H1 (cell line): Measurements from ENCODE around the gene VAPB. TPM values are rescaled to one million over a fixed set of nuclear protein-coding genes. Genes with fewer than 3 reads are reported as not detected.

Experiments
- CTCF ChIA-PET: fragments of 300-600 bp; sonication (Branson Sonifier 250); formaldehyde crosslinking; loops from one replicate; lab custom pipeline; 2021; ENCODE audit not compliant: partially characterized antibody; lab: Charles Lee
- POLR2A ChIA-PET: fragments of 300-600 bp; sonication (Branson Sonifier 250); formaldehyde crosslinking; loops from one replicate; lab custom pipeline; 2021; ENCODE audit warnings: inconsistent platforms; ENCODE audit not compliant: partially characterized antibody; lab: Charles Lee
- DNase-seq, 2 experiments: peaks; one replicate each; pipeline versions ENCODE4 v3.0.0 to v3.0.0-alpha.2; 2010 to 2022; ENCODE audit warnings: low spot score in 2 of 2, low read depth in 1 of 2, mixed read lengths in 1 of 2
- FAIRE-seq: peaks from 2 replicates; lab custom pipeline; 2011; peaks lifted over from hg19 to GRCh38; lab: Jason Lieb, UNC
- H2AFZ ChIP-seq: 2 replicates; pipeline ENCODE4 v1.8.1; 2012; ENCODE audit warnings: low read length, inconsistent platforms
- H2AK5ac ChIP-seq: 2 replicates; pipeline ENCODE4 v1.6.1; 2013; ENCODE audit warnings: low read depth, low read length
- H2BK120ac ChIP-seq: replicated peaks from 2 replicates; pipeline ENCODE3; 2013; ENCODE audit warnings: low read depth, low read length, inconsistent platforms
- H2BK12ac ChIP-seq: 2 replicates; pipeline ENCODE4 v1.6.1; 2013; ENCODE audit warnings: low read depth, low read length
- H2BK15ac ChIP-seq: 2 replicates; pipeline ENCODE4 v1.6.1; 2013; ENCODE audit warnings: low read length
- H2BK20ac ChIP-seq: 2 replicates; pipeline ENCODE4 v1.6.1; 2013; ENCODE audit warnings: low read length
- H2BK5ac ChIP-seq: 2 replicates; pipeline ENCODE4 v1.6.1; 2013; ENCODE audit warnings: low read depth, low read length
- H3K14ac ChIP-seq: 2 replicates; pipeline ENCODE4 v1.6.1; 2013; ENCODE audit warnings: inconsistent platforms; ENCODE audit not compliant: insufficient read length
- H3K18ac ChIP-seq: 2 replicates; pipeline ENCODE4 v1.6.1; 2013; ENCODE audit warnings: low read length; ENCODE audit errors: extremely low read depth
- H3K23ac ChIP-seq: 2 replicates; pipeline ENCODE4 v1.6.1; 2013; ENCODE audit warnings: inconsistent platforms; ENCODE audit not compliant: insufficient read length
- H3K23me2 ChIP-seq: 2 replicates; pipeline ENCODE4 v1.6.1; 2013; ENCODE audit warnings: low read depth, low read length
- H3K27ac ChIP-seq: 2 replicates; pipeline ENCODE4 v1.6.1; 2011; ENCODE audit warnings: low read depth, low read length, inconsistent platforms
- H3K27me3 ChIP-seq, 4 experiments: replicated peaks in 1 of 4; 1 replicate in 1 of 4; 2 replicates in 3 of 4; pipeline versions ENCODE4 v1.6.1 to v1.8.1; 2011 to 2013; ENCODE audit warnings: low read length in 3 of 4, mild to moderate bottlenecking in 3 of 4, inconsistent platforms in 2 of 4, mixed read lengths in 2 of 4, moderate library complexity in 1 of 4; ENCODE audit not compliant: control insufficient read depth in 3 of 4, insufficient read depth in 3 of 4; ENCODE audit errors: extremely low read depth in 1 of 4
- H3K36me3 ChIP-seq, 4 experiments: 2 replicates each; pipeline versions ENCODE4 v1.6.1 to v1.8.1; 2011 to 2013; ENCODE audit warnings: mild to moderate bottlenecking in 4 of 4, low read length in 3 of 4, moderate library complexity in 2 of 4, control low read depth in 1 of 4, inconsistent platforms in 1 of 4; ENCODE audit not compliant: insufficient read depth in 4 of 4, control insufficient read depth in 2 of 4
- H3K4ac ChIP-seq: replicated peaks from 2 replicates; pipeline ENCODE3; 2013; ENCODE audit warnings: low read length, low read depth, mixed read lengths, inconsistent platforms; ENCODE audit not compliant: insufficient read length
- H3K4me1 ChIP-seq, 4 experiments: replicated peaks in 1 of 4; 1 replicate in 1 of 4; 2 replicates in 3 of 4; pipeline versions ENCODE4 v1.6.1 to v1.8.1; 2011 to 2013; ENCODE audit warnings: low read length in 3 of 4, inconsistent platforms in 2 of 4, mixed read lengths in 1 of 4; ENCODE audit not compliant: insufficient read depth in 4 of 4, control insufficient read depth in 3 of 4
- H3K4me2 ChIP-seq, 2 experiments: 2 replicates each; pipeline versions ENCODE4 v1.6.1 to v1.8.1; 2011 to 2013; ENCODE audit warnings: low read depth in 2 of 2, low read length in 2 of 2, control low read depth in 1 of 2, inconsistent platforms in 1 of 2, mild to moderate bottlenecking in 1 of 2; ENCODE audit not compliant: insufficient read depth in 1 of 2
- H3K4me3 ChIP-seq, 4 experiments: fragments of 200-600, 300-600 bp in 1 of 4; sonication (generic), shearing (Covaris generic), sonication (Bioruptor Twin) in 1 of 4; 2 replicates each; pipeline versions ENCODE4 v1.5.1 to v1.8.1; 2011 to 2016; ENCODE audit warnings: low read length in 4 of 4, low read depth in 3 of 4, control low read depth in 2 of 4, inconsistent platforms in 2 of 4, mild to moderate bottlenecking in 2 of 4, mixed read lengths in 1 of 4, moderate library complexity in 1 of 4; ENCODE audit not compliant: insufficient read depth in 2 of 4; ENCODE audit errors: extremely low read depth in 1 of 4
- H3K56ac ChIP-seq: replicated peaks from 2 replicates; pipeline ENCODE3; 2013; ENCODE audit warnings: low read depth, mild to moderate bottlenecking, mixed read lengths, low read length, inconsistent platforms; ENCODE audit not compliant: insufficient read length
- H3K79me1 ChIP-seq: 2 replicates; pipeline ENCODE4 v1.6.1; 2013; ENCODE audit warnings: low read depth, low read length, control low read depth
- H3K79me2 ChIP-seq, 2 experiments: 2 replicates each; pipeline versions ENCODE4 v1.6.1 to v1.8.1; 2012 to 2013; ENCODE audit warnings: low read length in 2 of 2, mild to moderate bottlenecking in 2 of 2, inconsistent platforms in 1 of 2; ENCODE audit not compliant: insufficient read depth in 2 of 2, control insufficient read depth in 1 of 2
- H3K9ac ChIP-seq, 4 experiments: replicated peaks in 1 of 4; 1 replicate in 1 of 4; 2 replicates in 3 of 4; pipeline versions ENCODE4 v1.6.1 to v1.8.1; 2011 to 2013; ENCODE audit warnings: low read depth in 3 of 4, low read length in 3 of 4, control low read depth in 2 of 4, mild to moderate bottlenecking in 2 of 4, moderate library complexity in 2 of 4, inconsistent platforms in 1 of 4; ENCODE audit errors: extremely low read depth in 1 of 4
- H3K9me3 ChIP-seq, 2 experiments: 2 replicates each; pipeline versions ENCODE4 v1.6.1 to v1.8.1; 2012 to 2013; ENCODE audit warnings: mild to moderate bottlenecking in 2 of 2, moderate library complexity in 2 of 2, control low read depth in 1 of 2, inconsistent platforms in 1 of 2, low read depth in 1 of 2, low read length in 1 of 2, mixed read lengths in 1 of 2; ENCODE audit not compliant: insufficient read depth in 2 of 2
- H4K20me1 ChIP-seq, 2 experiments: replicated peaks in 1 of 2; 2 replicates each; pipeline versions ENCODE3 to v1.8.1; 2011 to 2013; ENCODE audit warnings: inconsistent platforms in 2 of 2, low read length in 2 of 2, mild to moderate bottlenecking in 1 of 2; ENCODE audit not compliant: insufficient read depth in 2 of 2, control insufficient read depth in 1 of 2
- H4K5ac ChIP-seq: 2 replicates; pipeline ENCODE4 v1.6.1; 2013; ENCODE audit warnings: low read length, low read depth, mixed read lengths, inconsistent platforms; ENCODE audit not compliant: insufficient read length
- H4K8ac ChIP-seq: 2 replicates; pipeline ENCODE4 v1.8.0; 2013; ENCODE audit warnings: mild to moderate bottlenecking, moderate library complexity, low read length, inconsistent platforms; ENCODE audit not compliant: insufficient read depth; ENCODE audit errors: extremely low read depth
- H4K91ac ChIP-seq: replicated peaks from 2 replicates; pipeline ENCODE3; 2013; ENCODE audit warnings: low read length, mixed read lengths, inconsistent platforms; ENCODE audit not compliant: insufficient read length
- ATF3 ChIP-seq: IDR thresholded peaks from 2 replicates; pipeline ENCODE4 v1.6.1; 2011; ENCODE audit warnings: low read depth, mild to moderate bottlenecking, low read length; ENCODE audit not compliant: insufficient read depth
- BACH1 ChIP-seq: IDR thresholded peaks from 2 replicates; pipeline ENCODE4 v1.6.1; 2012; ENCODE audit warnings: low read length, improper control_type of control experiment
- CBX8 ChIP-seq: fragments of 300-800, 300-1000 bp; sonication (generic); IDR thresholded peaks from 2 replicates; pipeline ENCODE4 v1.7.1; 2016; ENCODE audit warnings: low read depth, low read length, borderline replicate concordance
- EGR1 ChIP-seq: IDR thresholded peaks from 2 replicates; pipeline ENCODE4 v1.6.1; 2011; ENCODE audit warnings: low read depth, low read length, borderline replicate concordance
- FOSL1 ChIP-seq: IDR thresholded peaks from 2 replicates; pipeline ENCODE4 v1.6.1; 2011; ENCODE audit warnings: mild to moderate bottlenecking, low read depth, low read length, moderate library complexity; ENCODE audit not compliant: insufficient read depth
- GTF2F1 ChIP-seq: IDR thresholded peaks from 2 replicates; pipeline ENCODE4 v1.6.1; 2012; ENCODE audit warnings: low read depth, low read length, improper control_type of control experiment, borderline replicate concordance
- JUN ChIP-seq: IDR thresholded peaks from 2 replicates; pipeline ENCODE4 v1.6.1; 2011; ENCODE audit warnings: low read depth, mild to moderate bottlenecking, improper control_type of control experiment, low read length
- MAX ChIP-seq: IDR thresholded peaks from 2 replicates; pipeline ENCODE4 v1.6.1; 2012; ENCODE audit warnings: inconsistent platforms
- SP2 ChIP-seq: IDR thresholded peaks from 2 replicates; pipeline ENCODE4 v1.6.1; 2012; ENCODE audit warnings: mild to moderate bottlenecking, low read length, inconsistent platforms
- TBP ChIP-seq: IDR thresholded peaks from 2 replicates; pipeline ENCODE4 v1.6.1; 2011; ENCODE audit warnings: low read depth, low read length, improper control_type of control experiment
- WGBS, 2 experiments: shearing (Covaris generic) in 1 of 2; methylation state at CpG; one replicate each; pipeline versions ENCODE4 v1.1.6 to v1.1.7; 2013 to 2015; ENCODE audit warnings: low lambda C conversion rate in 2 of 2, mixed read lengths in 2 of 2, inconsistent platforms in 1 of 2, low coverage in 1 of 2, missing lambda C conversion rate in 1 of 2; ENCODE audit not compliant: insufficient replicate concordance in 2 of 2, insufficient coverage in 1 of 2, insufficient read length in 1 of 2; ENCODE audit errors: extremely low coverage in 1 of 2, missing lambda C conversion rate in 1 of 2; 5-methylcytosine and 5-hydroxymethylcytosine counted together
- polyA plus RNA-seq, 7 experiments: library from polyadenylated mRNA; depleted of rRNA in 3 of 7; stranded (reverse) in 5 of 7; unstranded in 2 of 7; fragments of >200 nt in 5 of 7; fragments of 200-250 nt in 2 of 7; gene quantifications; 1 replicate in 5 of 7; 2 replicates in 1 of 7; 4 replicates in 1 of 7; pipeline versions ENCODE4 v1.2.1 to v1.2.3, GENCODE V29; 2011 to 2013; ENCODE audit warnings: missing spikeins in 2 of 7, mixed read lengths in 2 of 7
- total RNA-seq: library from RNA; stranded (reverse); fragmentation: NEBNext Ultra II Directional; extraction: Animal tissue kit (Norgen Biotek cat#: 25700); gene quantifications from 2 replicates; pipeline ENCODE4 v1.2.1, GENCODE V29; 2021
- TF ChIP-seq, protein P1 (sequence below): IDR thresholded peaks from 2 replicates; pipeline ENCODE4 v1.6.1; 2012; ENCODE audit warnings: inconsistent platforms

VAPB gene
- total and polyA plus RNA-seq, 2 of the 8 experiments (the other 6 are each of a cell fraction or from before 2014, with no cell fraction given), result 24.4 to 62.8 TPM

- no peak for FAIRE-seq
- WGBS, 2 experiments, result 17% methylated on average over 18 of the region's 18 CpGs; no CpG with 5 or more reads in 1 of the 2 experiments
- Histone ChIP-seq H3K79me1 (no peaks in the 10 kb centered on the region), H3K27me3 (no peaks in the 10 kb centered on the region; a peak in 1 of 7 replicates), H3K4me3 (peak overlapping the region in 1 of 4 experiments; percentile 30; a peak in 1 of 8 replicates), H3K18ac (peak overlapping the region; percentile 86), H3K23me2 (no peaks in the 10 kb centered on the region), H4K20me1 (no peaks in the 10 kb centered on the region), H3K36me3 (no peaks in the 10 kb centered on the region), H2BK120ac (peak overlapping the region; percentile 25), H2BK5ac (peak overlapping the region; percentile 80; the same call in 1 of the 2 replicates), H4K5ac (peak overlapping the region; percentile 61), H2AFZ (peak overlapping the region; percentile 99), H3K27ac (no peak overlapping the region), H3K4ac (no peak overlapping the region), H3K79me2 (no peaks in the 10 kb centered on the region), H3K9ac (no peak overlapping the region), H3K56ac (no peak overlapping the region), H2BK15ac (peak overlapping the region; percentile 53; the same call in 1 of the 2 replicates), H3K23ac (no peak overlapping the region), H3K14ac (no peak overlapping the region), H4K8ac (no peak overlapping the region; the same call in 1 of the 2 replicates), H2BK20ac (peak overlapping the region; percentile 82; the same call in 1 of the 2 replicates), H3K4me1 (peaks cover 0 to 4% (median 3%) of the 10 kb centered on the region in 4 experiments; a peak in 5 of 7 replicates), H3K9me3 (peaks cover 15 to 26% of the 10 kb centered on the region in 2 experiments; a peak in 3 of 4 replicates), H4K91ac (peak overlapping the region; percentile 78), H3K4me2 (peak overlapping the region; percentile 13 to 43; a peak in 2 of 4 replicates), H2AK5ac (no peak overlapping the region), H2BK12ac (peak overlapping the region; percentile 99)
- CTCF ChIA-PET, result interaction anchor here (0.5 to 5.0 kb wide), 58 partner anchors 8 to 962 kb away, joined by 3 to 57 read pairs (median 5); partner anchors contain the start of genes APCDD1L, GNAS, GNAS-AS1 and STX16
- POLR2A ChIA-PET, result interaction anchor here (0.6 to 3.5 kb wide), 9 partner anchors 33 to 402 kb away, joined by 3 to 19 read pairs (median 5); partner anchors contain the start of genes APCDD1L, GNAS and STX16
- DNase-seq, result peak; percentile 36 to 96
- TF ChIP-seq CBX8, result no peak
- TF ChIP-seq SP2, result no peak
- TF ChIP-seq TBP, result peak; percentile 18; the same call in 1 of the 2 replicates
- TF ChIP-seq, protein P1, sequence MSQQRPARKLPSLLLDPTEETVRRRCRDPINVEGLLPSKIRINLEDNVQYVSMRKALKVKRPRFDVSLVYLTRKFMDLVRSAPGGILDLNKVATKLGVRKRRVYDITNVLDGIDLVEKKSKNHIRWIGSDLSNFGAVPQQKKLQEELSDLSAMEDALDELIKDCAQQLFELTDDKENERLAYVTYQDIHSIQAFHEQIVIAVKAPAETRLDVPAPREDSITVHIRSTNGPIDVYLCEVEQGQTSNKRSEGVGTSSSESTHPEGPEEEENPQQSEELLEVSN, result 0 out of 2 replicates have a peak, but pooled peaks have one; percentile 26
- TF ChIP-seq EGR1, result no peak
- TF ChIP-seq MAX, result no peak
- TF ChIP-seq ATF3, result no peak
- TF ChIP-seq FOSL1, result no peak
- no peak for TF ChIP-seq BACH1
- TF ChIP-seq JUN, result no peak
- TF ChIP-seq GTF2F1, result no peak
These were observed 92.5 kb downstream of the VAPB start for GRCh38 chr20:58481481-58482021.
